GM18498 (cell line): Measurements from ENCODE around the gene FAM184B.

Source experiments
- ATAC-seq: cut with Tn5 transposase; IDR thresholded peaks from one replicate; pipeline ENCODE4 v1.9.1; 2021; ENCODE audit warnings: mild to moderate bottlenecking, moderate library complexity; ENCODE audit not compliant: unreplicated experiment

FAM184B gene

GRCh38 chr4:17587094-17587822, 194.2 kb downstream of the FAM184B start:
- no peak for ATAC-seq

DNA sequence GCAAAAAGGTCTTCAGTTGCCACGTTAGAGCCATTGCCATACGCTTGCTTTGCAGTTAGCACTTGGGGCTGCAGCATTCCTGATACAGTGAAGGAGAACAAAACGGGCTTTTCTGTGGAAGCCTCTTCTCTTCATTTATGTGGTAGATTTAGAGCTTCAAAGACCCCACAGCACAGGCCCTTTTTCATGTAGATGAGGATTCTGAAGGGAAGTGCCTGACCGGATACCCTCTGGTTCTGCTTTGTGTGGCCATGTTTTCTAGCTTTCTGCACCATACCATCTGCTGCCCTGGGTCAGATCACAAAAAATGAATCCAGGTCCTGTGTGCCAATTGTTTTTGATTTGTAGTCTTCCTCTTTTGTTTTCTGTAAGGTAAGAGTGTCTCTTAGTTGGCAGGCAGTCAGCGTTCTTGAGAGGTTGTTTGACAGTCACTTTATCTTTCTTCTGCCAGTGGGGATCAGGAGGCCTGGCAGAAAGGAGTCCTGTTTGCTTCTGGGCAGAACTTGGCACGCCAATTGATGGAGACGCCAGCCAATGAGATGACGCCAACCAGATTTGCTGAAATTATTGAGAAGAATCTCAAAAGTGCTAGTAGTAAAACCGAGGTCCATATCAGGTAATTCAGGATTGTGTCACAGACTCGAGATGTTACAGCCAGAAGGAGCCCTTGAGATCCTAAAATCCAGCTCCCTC, 196.8 kb downstream of the FAM184B start:
- ATAC-seq, result no peak

- ATAC-seq, result no peak
Measured at GRCh38 chr4:17583941-17584340, 197.5 kb downstream of the FAM184B start.

DNA sequence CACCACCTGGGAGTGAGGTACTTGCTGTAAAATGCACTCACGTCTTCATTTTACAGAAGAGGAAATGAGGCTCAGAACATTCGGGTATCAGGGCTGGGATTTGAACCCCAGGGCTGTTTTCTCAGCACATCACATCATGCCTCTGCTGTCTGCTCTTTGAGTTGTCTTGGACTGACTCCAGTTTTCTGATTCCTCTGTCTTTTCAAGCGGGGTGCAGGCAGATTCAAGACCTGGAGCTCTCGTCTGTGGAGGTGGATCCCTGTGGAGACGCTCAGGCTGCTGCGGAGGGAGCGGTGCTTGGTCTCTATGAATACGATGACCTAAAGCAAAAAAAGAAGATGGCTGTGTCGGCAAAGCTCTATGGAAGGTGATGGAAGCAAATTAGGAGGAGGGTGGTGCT, 198.1 kb downstream of the FAM184B start:
- no peak for ATAC-seq

- no peak for ATAC-seq
Measured at GRCh38 chr4:17580969-17581368, 200.5 kb downstream of the FAM184B start.
